NCI-H1105 (cell line): Measurements from ENCODE around the gene C2orf78.
"Not testable (repeated sequence)": the region's sequence is repeated elsewhere in the genome, so short reads cannot be mapped to it uniquely, and the experiment has no call there.

Source experiments
- DNase-seq: peaks from one replicate; lab custom pipeline; 2025; lab: John Stamatoyannopoulos, UW

Gene C2orf78

DNA sequence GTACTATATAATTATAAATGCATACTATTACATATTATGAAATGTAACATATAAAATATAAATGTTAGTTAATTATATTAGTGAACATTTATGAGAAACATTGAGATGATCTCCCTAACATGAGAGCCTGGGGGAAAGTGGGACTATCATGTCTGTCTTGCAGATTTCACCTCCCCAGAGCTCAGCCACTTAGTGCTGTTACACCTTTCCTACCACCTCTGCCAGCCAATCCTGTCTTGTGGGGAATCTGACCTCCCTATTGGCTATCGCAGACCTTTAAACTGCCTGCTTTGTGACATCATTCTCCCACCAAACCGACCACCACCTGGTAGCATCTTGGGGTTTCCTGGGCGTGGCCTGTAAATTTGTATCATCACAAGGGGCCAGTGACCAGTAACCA, at the start of gene C2orf78:
Gene C2orf78, plus strand, starts transcription at position 301 of the 400 bp plus-strand sequence. CDS start 127 bp downstream, outside the sequence.
- not testable (repeated sequence) for DNase-seq

DNA sequence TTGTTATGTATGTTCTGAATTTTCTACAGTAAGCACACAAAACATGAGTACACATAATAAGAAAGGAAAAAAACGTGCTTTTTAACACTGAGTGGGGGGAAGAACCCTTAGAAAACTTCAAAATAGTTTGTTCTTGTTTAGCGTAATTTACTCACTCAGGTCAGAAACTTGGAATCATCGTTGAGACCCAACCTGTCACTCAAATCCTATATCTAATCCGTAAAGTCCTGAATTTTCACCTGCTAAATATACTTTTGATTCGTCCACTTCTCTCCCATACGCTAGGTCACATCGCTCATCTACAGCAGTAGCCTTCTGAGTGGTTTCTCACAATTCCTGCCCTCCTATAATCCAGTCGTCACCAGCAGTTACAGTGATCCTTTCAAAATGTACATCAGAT, 47.6 kb upstream of the C2orf78 start:
- DNase-seq: no peak

DNA sequence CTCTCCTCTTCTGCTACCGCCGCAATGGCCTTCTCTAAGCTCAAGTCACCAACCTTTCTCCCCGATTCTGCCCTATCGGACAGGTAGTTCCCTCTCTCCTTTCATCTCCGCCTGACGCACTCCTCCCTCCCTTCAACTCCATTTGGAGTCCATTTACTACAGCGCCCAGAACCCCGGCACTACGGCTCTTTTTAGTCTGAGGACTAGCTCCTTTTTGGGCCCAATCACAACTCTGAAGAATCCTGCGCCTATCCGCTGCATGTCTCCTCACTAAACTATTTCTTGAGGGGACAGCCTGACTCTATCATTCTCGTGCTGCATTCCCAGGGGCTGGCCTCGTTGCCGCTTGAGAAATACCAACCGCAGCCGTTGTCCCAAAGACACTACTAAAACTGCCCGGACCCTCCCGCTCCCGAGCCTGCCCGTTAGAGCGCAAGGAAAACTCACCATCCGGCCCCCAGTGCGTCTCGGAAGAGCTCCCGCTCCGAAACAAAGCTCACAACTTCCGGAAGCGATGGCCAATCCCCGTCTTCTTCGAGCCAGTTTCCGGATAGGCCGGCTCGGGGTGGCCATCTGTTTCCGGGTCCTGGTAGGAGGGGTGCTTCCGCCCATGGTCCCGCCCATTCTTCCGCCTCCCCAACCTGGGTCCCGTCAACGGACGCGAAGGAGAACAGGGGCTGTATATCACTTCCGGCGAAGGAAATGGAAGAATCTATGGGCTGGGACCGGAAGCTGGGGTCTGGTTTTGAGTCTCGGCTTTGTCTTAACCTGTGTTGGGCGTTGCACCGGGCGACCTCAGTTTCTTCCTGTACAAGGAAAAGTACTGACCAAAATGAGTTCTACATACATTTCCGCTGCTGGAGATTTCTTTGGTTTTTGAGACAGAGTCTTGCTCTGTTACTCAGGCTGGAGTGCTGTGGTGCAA, 46.9 kb upstream of the C2orf78 start, which contains the start of gene TPRKB:
Gene TPRKB, minus strand, starts transcription at position 491 of the 925 bp plus-strand sequence. CDS start 2,776 bp downstream, outside the sequence.
- DNase-seq: peak; percentile 92

- DNase-seq: no peak
Observed at GRCh38 chr2:73739101-73739500, 44.9 kb upstream of the C2orf78 start.

- no peak for DNase-seq
Observed at GRCh38 chr2:73740767-73741166, 43.2 kb upstream of the C2orf78 start.

DNA sequence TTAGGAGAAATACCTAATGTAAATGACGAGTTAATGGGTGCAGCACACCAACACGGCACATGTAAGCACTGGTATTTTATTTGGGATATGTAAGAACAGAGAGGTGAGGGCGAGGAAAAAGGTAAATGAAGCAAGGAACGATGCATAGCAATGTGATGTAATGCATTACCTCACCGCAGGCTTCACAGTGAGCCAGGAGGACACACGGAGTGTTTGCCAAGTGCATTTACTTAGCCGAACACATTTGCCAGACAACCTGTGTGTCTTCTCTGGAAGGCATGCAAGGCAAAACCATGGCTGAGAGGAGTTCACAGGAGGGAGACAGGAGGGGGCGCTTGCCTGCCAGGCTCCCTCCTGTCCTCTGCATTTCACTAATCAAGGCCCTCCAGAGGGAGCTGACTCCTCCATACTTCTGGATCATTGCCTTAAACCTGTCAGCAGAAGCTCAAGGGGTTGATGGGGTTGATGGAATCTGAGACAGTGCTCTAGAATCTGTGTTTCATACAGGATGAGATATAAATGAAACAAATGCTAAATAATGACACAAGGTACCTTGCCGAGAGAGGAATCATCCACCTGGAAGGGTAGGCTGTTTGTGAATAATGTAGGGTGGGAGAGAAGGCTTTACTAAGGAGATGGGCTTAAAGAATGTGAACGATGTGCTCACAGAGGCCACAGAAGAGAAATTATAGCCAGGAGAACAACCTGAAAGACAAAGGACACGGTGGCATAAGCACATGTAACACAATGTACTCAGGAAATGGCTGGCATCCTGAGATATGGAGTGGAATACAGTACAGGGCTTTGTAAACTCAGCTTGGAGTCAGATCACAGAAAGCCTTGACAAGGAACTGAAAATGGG, 37.7 kb upstream of the C2orf78 start:
- no peak for DNase-seq

DNA sequence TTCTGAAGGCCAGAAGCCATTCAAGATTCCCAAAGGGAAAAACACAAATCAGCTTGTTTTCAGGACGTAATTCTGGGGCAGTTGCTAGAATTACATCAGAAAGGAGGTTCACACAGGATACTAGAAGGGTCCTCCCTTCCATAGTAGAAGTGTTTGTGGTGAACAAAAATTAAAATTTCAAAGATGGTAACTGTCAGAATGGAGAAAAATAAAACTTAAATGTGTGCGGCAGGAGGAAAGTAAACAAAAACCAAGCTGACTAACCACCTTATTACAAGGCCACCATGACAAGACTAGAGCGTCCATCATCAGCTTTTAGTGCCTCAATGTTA, 37.1 kb upstream of the C2orf78 start:
- no peak for DNase-seq

DNA sequence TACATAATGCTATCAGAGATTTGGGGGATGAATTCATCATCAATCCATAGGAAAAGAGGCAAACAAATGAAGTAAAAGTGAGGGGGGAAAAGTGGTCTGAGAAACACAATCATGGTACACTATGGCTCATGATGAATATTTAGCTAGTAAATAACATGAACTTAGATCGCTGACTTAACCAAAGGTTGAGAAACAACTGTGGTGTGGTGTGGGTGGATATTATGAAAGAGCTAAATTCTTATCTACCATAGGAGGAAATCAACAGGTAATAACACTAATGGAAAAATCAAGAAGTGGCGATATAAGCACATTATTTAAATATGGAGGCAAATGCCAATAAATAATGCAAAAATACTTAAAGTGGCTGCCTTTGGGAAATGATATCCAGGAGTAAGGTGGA, 34.7 kb upstream of the C2orf78 start:
- DNase-seq: no peak

- DNase-seq: not testable (repeated sequence)
Observed at GRCh38 chr2:73754332-73754731, 29.7 kb upstream of the C2orf78 start.

- DNase-seq: no peak
Observed at GRCh38 chr2:73759285-73759764, 24.7 kb upstream of the C2orf78 start.

- DNase-seq: no peak
Observed at GRCh38 chr2:73759904-73760303, 24.1 kb upstream of the C2orf78 start.

DNA sequence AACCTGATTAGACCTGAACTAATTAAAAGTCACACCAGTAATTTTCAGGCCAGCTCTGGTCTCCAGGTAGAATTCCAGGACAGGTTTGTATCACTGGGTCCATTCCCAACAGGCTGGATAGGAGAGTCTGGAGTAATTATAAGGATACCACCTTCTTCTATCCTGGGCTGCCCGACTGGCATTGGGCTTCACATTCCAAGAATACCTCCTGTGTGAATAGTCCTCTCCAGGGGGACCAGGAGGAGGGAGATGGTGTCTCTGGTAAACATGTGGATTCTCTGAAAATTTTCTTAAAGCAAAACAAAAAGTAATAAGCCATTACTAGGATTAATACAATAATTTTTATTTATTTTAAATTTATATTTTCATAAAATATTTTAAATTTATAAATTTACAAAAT, 21.4 kb upstream of the C2orf78 start:
- DNase-seq: no peak

- no peak for DNase-seq
Observed at GRCh38 chr2:73764945-73765344, 19.0 kb upstream of the C2orf78 start.

GRCh38 chr2:73766349-73766748, 17.6 kb upstream of the C2orf78 start:
- no peak for DNase-seq

GRCh38 chr2:73766994-73767393, 17.0 kb upstream of the C2orf78 start:
- DNase-seq: no peak

- DNase-seq: no peak
Observed at GRCh38 chr2:73770725-73771124, 13.3 kb upstream of the C2orf78 start.

DNA sequence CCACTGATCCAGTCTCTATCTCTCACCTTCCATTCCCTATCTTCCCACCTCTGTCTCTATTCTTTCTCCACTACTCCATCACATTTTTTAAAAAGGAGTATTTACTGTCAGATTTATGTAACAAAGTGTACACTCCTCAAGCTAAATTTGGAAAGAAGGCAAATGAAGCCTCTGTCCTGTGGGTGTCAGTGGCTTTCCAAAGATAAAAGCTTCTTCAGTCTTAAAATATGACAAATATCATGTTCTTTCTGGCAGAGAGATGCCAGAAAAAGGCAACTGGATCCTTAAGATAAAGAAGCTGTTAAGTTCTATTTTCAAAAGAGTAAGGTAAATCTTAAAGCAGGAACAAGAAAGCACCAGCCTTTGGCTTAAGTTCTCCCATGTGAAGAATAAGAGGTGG, 11.2 kb upstream of the C2orf78 start:
- DNase-seq: no peak

DNA sequence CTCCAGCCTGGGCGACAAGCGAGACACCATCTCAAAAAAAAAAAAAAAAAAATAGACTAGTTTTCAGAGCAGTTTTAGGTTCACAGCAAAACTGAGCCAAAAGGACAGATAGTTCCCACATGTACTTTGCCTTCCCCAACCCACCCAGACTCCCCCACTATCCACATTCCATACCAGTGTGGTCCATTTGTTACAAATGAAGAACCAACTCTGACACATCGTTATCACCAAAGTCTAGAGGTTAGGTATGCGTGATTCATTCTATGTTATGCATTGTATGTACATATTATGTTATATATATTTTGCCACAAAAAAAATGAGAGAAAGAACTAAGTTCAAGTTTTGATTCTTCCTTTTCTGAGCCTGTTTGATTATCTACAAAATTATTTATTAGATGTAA, 7.6 kb upstream of the C2orf78 start:
- no peak for DNase-seq

DNA sequence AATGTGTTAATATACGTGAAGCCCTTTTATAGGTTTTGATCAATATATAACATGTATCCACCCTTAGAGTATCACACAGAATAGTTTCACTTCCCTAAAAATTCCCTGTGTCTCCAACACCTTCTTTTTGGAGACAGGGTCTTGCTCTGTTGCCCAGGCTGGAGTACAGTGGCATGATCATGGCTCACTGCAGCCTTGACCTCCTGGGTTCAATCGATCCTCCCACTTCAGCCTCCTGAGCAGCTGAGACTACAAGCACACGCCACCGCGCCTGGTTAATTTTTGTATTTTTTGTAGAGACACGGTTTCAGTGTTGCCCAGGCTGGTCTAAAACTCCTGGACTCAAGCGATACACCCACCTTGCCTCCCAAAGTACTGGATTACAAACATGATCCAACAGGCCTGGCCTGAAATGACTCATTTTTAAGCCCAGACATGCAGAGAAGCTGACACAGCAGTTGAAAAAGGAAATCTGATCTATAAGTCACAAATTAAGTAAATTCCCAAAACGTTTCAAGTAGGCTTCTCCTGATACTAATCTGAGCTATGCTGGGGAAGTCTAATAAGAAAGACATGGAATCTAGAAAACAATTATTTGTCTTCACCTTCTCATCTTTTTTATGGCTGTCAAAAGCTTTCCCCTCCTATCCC, 7.0 kb upstream of the C2orf78 start:
- no peak for DNase-seq

GRCh38 chr2:73778867-73779466, 5.0 kb upstream of the C2orf78 start:
- DNase-seq: not testable (repeated sequence)

DNA sequence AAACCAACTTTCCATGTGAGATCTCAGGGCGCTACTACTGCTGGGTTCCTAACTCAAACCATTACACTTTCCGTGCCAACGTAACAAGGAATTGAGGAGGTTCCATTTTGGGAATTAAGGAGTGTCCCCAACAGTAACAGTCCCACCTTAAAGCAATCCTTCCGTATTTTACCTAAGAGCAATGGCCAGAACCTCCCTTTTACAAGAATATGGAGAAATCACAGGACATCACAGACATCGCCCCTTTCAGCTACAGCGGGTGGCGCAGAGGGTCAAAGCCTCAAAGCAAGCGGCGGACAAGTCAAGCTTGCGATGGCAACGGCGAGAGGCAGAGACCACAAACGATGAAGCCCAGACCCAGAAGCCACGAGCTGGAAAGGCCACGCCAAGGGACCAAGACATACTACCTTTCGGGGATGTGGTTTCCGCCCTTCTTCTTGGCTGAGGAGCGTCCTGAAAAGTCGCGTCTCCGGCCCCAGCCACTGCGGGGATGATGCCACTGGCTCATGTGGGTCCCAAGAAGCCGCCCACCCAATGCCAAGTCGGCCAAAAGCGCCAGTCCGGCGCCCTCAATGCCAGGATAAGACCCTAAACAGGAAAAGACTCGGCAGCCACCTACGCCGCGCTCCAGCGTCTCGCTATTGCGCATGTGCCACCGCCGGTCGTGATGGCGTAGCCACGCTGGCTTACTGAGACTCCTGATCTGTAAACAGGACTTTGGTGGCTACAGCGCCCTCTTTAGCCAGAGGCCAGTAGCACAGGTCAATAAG, 4.3 kb upstream of the C2orf78 start, which contains the start of gene DUSP11:
Gene DUSP11, minus strand, starts transcription at position 637 of the 770 bp plus-strand sequence. Its CDS starts 129 bp downstream, at position 508.
- DNase-seq: peak; percentile 88
